HEK293T (cell line): ENCODE results near the gene OR9A2.

Experiments
- BHLHE40 ChIP-seq: fragments of 450-650 bp; IDR thresholded peaks from 2 replicates; pipeline ENCODE4 v1.6.1; 2016; ENCODE audit warnings: mild to moderate bottlenecking, moderate library complexity, borderline replicate concordance
- CTBP1 ChIP-seq: fragments of 450-650 bp; IDR thresholded peaks from 2 replicates; pipeline ENCODE4 v1.6.1; 2016; ENCODE audit warnings: borderline replicate concordance
- ELF4 ChIP-seq: fragments of 450-650 bp; IDR thresholded peaks from 2 replicates; pipeline ENCODE4 v1.6.1; 2017; ENCODE audit warnings: antibody characterized with exemption
- FOXA1 ChIP-seq: fragments of 450-650 bp; IDR thresholded peaks from 2 replicates; pipeline ENCODE4 v1.6.1; 2016; ENCODE audit warnings: mild to moderate bottlenecking
- FOXK2 ChIP-seq: fragments of 450-650 bp; IDR thresholded peaks from 2 replicates; pipeline ENCODE4 v1.6.1; 2016; ENCODE audit warnings: mild to moderate bottlenecking
- FOXM1 ChIP-seq: fragments of 450-650 bp; IDR thresholded peaks from 2 replicates; pipeline ENCODE4 v1.6.1; 2017; ENCODE audit warnings: mild to moderate bottlenecking, borderline replicate concordance
- L3MBTL2 ChIP-seq: fragments of 450-650 bp; conservative IDR thresholded peaks from 2 replicates; pipeline ENCODE4 v1.6.1; 2016; ENCODE audit warnings: mild to moderate bottlenecking
- NFRKB ChIP-seq: fragments of 450-650 bp; IDR thresholded peaks from 2 replicates; pipeline ENCODE4 v1.6.1; 2016; ENCODE audit warnings: mild to moderate bottlenecking, moderate library complexity
- PKNOX1 ChIP-seq: fragments of 450-650 bp; IDR thresholded peaks from 2 replicates; pipeline ENCODE4 v1.6.1; 2016
- SP1 ChIP-seq: fragments of 450-650 bp; IDR thresholded peaks from 2 replicates; pipeline ENCODE4 v1.6.1; 2017
- ZNF384 ChIP-seq: fragments of 450-650 bp; IDR thresholded peaks from 2 replicates; pipeline ENCODE4 v1.6.1; 2016

- TF ChIP-seq FOXA1 (no peak), FOXK2 (no peak), PKNOX1 (no peak), ELF4 (no peak), BHLHE40 (no peak), ZNF384 (no peak), L3MBTL2 (no peak), SP1 (no peak), FOXM1 (no peak), CTBP1 (no peak), NFRKB (no peak)
Measured at GRCh38 chr7:142984297-142984696, 42.6 kb downstream of the OR9A2 start.
